ENCODE measurements around the gene ABCC8.

- TF ChIP-seq ZNF629 (tag by site-specific recombination; IDR thresholded peaks at IDR 0.05) = no peak
- no peak for TF ChIP-seq CTCF (tag by site-specific recombination; IDR thresholded peaks at IDR 0.05)
- no peak for TF ChIP-seq ZNF10 (tag by site-specific recombination; IDR thresholded peaks at IDR 0.05)
- TF ChIP-seq ZBTB7A (tag by site-specific recombination; IDR thresholded peaks at IDR 0.05; ENCODE audit: low read depth) = no peak
- no peak for TF ChIP-seq ZNF174 (tag by site-specific recombination; IDR thresholded peaks at IDR 0.05)
- no peak for TF ChIP-seq ZIC2 (tag by site-specific recombination; IDR thresholded peaks at IDR 0.05)
- no peak for TF ChIP-seq ZBTB17 (tag by site-specific recombination; IDR thresholded peaks at IDR 0.05)
- TF ChIP-seq ZNF514 (tag by site-specific recombination; IDR thresholded peaks at IDR 0.05) = no peak
- no peak for TF ChIP-seq PBX3 (CRISPR knock-in tag; IDR thresholded peaks at IDR 0.05)
- TF ChIP-seq ZNF664 (tag by site-specific recombination; IDR thresholded peaks at IDR 0.05) = no peak
These were observed 11.9 kb upstream of the ABCC8 start for GRCh38 chr11:17488563-17488962.
